Activated CD8-positive, alpha-beta T cell treated with anti-CD3 and anti-CD28 coated beads for 36 hours (primary cell): ENCODE measurements around the gene LSS. TPM values are rescaled to one million over a fixed set of nuclear protein-coding genes. Genes with fewer than 3 reads are reported as not detected.

Source experiments
- ATAC-seq: fragments of 200-7000 bp; cut with Tn5 transposase; one replicate; pipeline ENCODE4 v1.10.0; 2021; ENCODE audit warnings: mild to moderate bottlenecking, moderate library complexity
- CTCF ChIA-PET: fragments of 350-600 bp; sonication (Branson Sonifier 250); formaldehyde crosslinking; loops from one replicate; lab custom pipeline; 2021; ENCODE audit warnings: antibody characterized with exemption; lab: Charles Lee
- POLR2A ChIA-PET: fragments of 350-600 bp; sonication (Branson Sonifier 250); formaldehyde crosslinking; loops from one replicate; lab custom pipeline; 2021; ENCODE audit warnings: antibody characterized with exemption; lab: Charles Lee
- DNase-seq: peaks from one replicate; pipeline ENCODE4 v3.0.0-alpha.2; 2020
- H3K27ac Mint-ChIP-seq: one replicate; pipeline ENCODE4 v1.8.0; 2021; ENCODE audit warnings: mild to moderate bottlenecking, mixed read lengths
- H3K27me3 Mint-ChIP-seq: one replicate; pipeline ENCODE4 v1.8.0; 2021; ENCODE audit warnings: mixed read lengths
- H3K36me3 Mint-ChIP-seq: one replicate; pipeline ENCODE4 v1.8.0; 2021; ENCODE audit warnings: low read depth, mixed read lengths
- H3K4me1 Mint-ChIP-seq: one replicate; pipeline ENCODE4 v1.8.0; 2021; ENCODE audit warnings: low read depth, mixed read lengths
- H3K4me3 Mint-ChIP-seq: one replicate; pipeline ENCODE4 v1.8.0; 2021; ENCODE audit warnings: mild to moderate bottlenecking, moderate library complexity, mixed read lengths
- H3K9me3 Mint-ChIP-seq: one replicate; pipeline ENCODE4 v1.8.0; 2021; ENCODE audit warnings: mixed read lengths
- CTCF ChIP-seq: fragments of 200-600 bp; IDR thresholded peaks from one replicate; pipeline ENCODE4 v1.8.0; 2022; ENCODE audit warnings: antibody characterized with exemption, mild to moderate bottlenecking
- intact Hi-C: fragments of 100-400 bp; cut with micrococcal nuclease; formaldehyde crosslinking; loops from one replicate; pipeline ENCODE4 v1.10.0; 2022
- total RNA-seq, 2 experiments: library from RNA; stranded (reverse); gene quantifications; one replicate each; pipeline ENCODE4 v1.2.3, GENCODE V29; 2021

Gene LSS
- total RNA-seq, 2 experiments from 2014 or later = 20.3 to 20.4 TPM

GRCh38 chr21:46211786-46212720, 16.5 kb downstream of the LSS start:
- Mint-ChIP-seq H3K27me3 (no peaks in the 10 kb centered on the region), H3K4me1 (no peaks in the 10 kb centered on the region), H3K9me3 (no peaks in the 10 kb centered on the region), H3K36me3 (no peaks in the 10 kb centered on the region), H3K27ac (no peak overlapping the region), H3K4me3 (no peak overlapping the region)
- ChIA-PET CTCF (no interaction called here), POLR2A (interaction anchor here (1.0 to 1.3 kb wide), 2 partner anchors 21 to 23 kb away, joined by 3 read pairs; no protein-coding TSS in a partner anchor)
- no peak for TF ChIP-seq CTCF
- intact Hi-C loops = no loop called here
- ATAC-seq (no peak), DNase-seq (no peak)

- H3K4me1 Mint-ChIP-seq = no peaks in the 10 kb centered on the region
- H3K9me3 Mint-ChIP-seq = no peaks in the 10 kb centered on the region
- intact Hi-C loops = no loop called here
- no peaks in the 10 kb centered on the region for H3K36me3 Mint-ChIP-seq
- ATAC-seq (no peak), DNase-seq (no peak)
- H3K27ac Mint-ChIP-seq = no peak overlapping the region
- CTCF ChIA-PET = no interaction called here
- H3K27me3 Mint-ChIP-seq = no peaks in the 10 kb centered on the region
- TF ChIP-seq CTCF = no peak
- POLR2A ChIA-PET = interaction anchor here (1.3 kb wide), 1 partner anchor 20 kb away, joined by 3 read pairs; no protein-coding TSS in a partner anchor
- H3K4me3 Mint-ChIP-seq = no peak overlapping the region
Observed at GRCh38 chr21:46211376-46211775, 17.2 kb downstream of the LSS start.

GRCh38 chr21:46210378-46211136, 18.0 kb downstream of the LSS start:
- no peaks in the 10 kb centered on the region for H3K9me3 Mint-ChIP-seq
- H3K27me3 Mint-ChIP-seq = no peaks in the 10 kb centered on the region
- no peaks in the 10 kb centered on the region for H3K36me3 Mint-ChIP-seq
- no peaks in the 10 kb centered on the region for H3K4me1 Mint-ChIP-seq
- DNase-seq (no peak), ATAC-seq (no peak)
- POLR2A ChIA-PET = no interaction called here
- H3K27ac Mint-ChIP-seq = no peak overlapping the region
- intact Hi-C loops = no loop called here
- H3K4me3 Mint-ChIP-seq = no peak overlapping the region
- CTCF ChIA-PET = no interaction called here
- TF ChIP-seq CTCF = no peak

- no peak for DNase-seq
- Mint-ChIP-seq H3K4me1 (no peaks in the 10 kb centered on the region), H3K27ac (no peak overlapping the region), H3K9me3 (no peaks in the 10 kb centered on the region), H3K36me3 (no peaks in the 10 kb centered on the region), H3K4me3 (no peak overlapping the region), H3K27me3 (no peaks in the 10 kb centered on the region)
- intact Hi-C loops = no loop called here
- ChIA-PET POLR2A (no interaction called here), CTCF (interaction anchor here (0.9 kb wide), 1 partner anchor 10 kb away, joined by 3 read pairs; no protein-coding TSS in a partner anchor)
- no peak for TF ChIP-seq CTCF
- ATAC-seq = no peak
Observed at GRCh38 chr21:46208761-46209721, 19.5 kb downstream of the LSS start.
